HG03565 (cell line): ENCODE results near the gene TCF25.

ENCODE experiments used
- ATAC-seq: cut with Tn5 transposase; IDR thresholded peaks from one replicate; pipeline ENCODE4 v1.9.1; 2021; ENCODE audit warnings: mild to moderate bottlenecking, moderate library complexity; ENCODE audit not compliant: unreplicated experiment

The TCF25 gene

GRCh38 chr16:89844739-89845339 lies 28.6 kb upstream of the TCF25 start:
- no peak for ATAC-seq

DNA sequence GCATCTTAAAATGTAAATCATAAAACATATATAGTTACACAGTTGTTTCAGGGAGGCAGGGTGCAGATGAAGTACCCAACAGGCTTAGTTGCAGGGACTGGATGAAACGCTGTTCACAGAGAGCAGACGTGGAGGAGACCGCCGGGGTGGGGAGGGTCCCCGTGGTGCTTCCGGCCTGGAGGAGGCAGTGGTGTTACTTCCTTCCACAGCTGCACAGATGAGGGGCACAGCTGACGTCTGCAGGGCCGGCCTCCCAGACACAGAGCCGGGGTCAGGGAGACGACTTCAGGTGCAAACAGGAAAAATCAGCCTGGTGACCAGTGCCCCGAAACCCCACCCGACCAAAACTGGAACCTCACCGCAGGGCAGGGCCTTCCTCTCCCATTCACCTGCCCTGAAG lies 28.0 kb upstream of the TCF25 start:
- no peak for ATAC-seq

DNA sequence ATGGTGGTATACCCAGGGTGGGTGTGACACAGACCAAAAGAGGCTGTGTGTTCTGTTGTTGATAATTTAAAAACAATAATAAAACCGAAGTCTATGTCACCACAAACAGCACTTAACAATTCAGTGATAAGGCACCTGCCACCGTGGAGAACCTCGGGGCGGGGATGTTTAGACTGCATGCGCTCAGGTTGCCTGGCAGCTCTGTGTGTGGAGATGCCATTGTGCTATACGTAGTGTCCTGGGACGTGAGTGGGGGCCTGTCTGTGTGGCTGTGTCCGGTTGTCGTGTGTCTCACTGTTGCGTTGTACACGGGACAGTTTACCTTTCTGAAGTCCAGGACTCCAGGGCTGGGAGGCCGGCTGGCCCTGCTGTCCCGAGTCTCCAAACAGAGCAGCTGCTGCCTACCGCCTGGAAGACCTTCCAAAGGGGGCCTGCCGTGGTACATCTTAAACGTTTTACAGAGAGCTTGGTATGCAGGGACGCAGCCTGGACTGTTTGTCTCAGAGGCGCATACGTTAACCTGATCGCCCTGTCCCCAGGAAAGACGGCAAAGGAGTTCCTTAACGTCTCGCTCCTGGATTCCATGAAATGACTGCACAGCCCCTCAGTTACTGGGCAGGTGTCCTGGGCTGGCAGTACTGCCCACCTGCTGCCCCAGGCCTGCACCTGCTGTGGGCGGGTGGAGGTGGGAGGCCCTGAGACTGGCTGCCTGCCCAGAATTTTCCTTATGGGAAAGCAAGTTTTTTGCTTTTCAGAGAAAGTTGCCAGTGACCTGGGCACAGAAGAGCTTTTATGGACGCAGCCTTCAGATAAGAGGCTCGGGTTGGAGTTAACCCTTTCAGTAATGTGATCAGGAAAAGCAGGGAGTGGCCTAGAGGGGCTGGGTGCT lies 26.1 kb upstream of the TCF25 start:
- no peak for ATAC-seq

- ATAC-seq, result no peak
Measured at GRCh38 chr16:89847940-89848297, 25.5 kb upstream of the TCF25 start.

- ATAC-seq, result no peak
Measured at GRCh38 chr16:89848974-89849373, 24.4 kb upstream of the TCF25 start.

- ATAC-seq, result no peak
Measured at GRCh38 chr16:89853306-89853993, 19.9 kb upstream of the TCF25 start.

DNA sequence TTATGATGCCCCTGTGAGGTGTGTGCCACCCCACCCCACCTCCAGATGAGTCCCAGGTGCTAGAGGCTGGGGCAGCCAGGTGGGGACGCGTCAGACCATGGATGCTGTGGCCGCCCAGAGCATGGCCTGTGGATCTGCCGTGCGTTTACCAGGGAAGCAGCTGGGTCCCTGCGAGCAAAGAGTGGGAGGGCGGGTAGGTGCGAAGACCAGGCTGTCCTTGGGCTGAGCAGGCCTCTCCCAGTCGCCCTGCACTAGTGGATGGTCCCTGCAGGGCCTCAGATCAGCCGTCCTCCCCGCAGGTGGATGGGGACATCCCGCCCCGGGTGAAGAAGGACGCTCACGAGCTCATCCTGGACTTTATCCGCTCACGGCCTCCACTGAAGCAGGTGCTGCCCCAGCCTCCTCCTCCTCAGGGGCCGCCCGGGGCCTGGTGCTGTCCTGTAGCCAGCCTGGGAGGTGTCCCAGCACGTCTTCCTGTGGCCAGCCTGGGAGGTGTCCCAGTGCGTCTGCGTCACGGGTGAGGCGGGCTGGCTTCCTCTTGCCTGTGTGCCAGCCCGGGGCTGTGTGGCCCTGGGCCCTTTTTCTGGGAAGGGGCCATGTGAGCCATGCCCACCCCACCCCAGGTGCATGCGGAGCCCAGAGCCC lies 18.0 kb upstream of the TCF25 start:
- ATAC-seq, result no peak

GRCh38 chr16:89855986-89856385 lies 17.4 kb upstream of the TCF25 start:
- no peak for ATAC-seq

DNA sequence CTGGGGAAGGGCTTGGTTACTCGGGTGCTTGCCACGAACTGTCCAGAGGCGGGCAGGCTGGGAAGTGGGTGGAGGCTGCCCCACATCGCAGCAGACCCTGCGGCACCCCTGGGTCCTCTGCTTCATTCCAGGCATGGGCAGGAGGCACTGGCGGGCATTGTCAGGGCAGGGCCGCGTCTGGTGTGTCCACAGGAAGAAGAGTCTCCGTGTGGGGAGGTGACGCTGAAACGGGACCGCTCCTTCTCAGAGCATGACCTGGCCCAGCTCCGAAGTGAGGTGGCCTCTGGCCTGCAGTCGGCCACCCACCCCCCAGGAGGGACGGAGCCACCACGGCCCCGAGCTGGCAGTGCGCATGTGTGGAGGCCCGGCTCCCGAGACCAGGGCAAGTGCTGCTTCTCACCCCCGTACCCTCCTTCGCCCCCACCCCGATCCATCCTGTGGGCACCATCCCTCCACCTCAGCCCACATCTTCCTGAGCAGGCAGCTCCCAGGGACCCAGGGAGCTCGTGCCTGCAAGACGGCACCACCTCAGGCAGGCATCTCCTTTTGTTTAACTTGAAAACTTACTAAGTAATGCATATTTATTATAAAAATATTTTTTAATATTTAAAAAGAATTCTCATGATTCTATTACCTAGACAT lies 14.3 kb upstream of the TCF25 start:
- no peak for ATAC-seq

GRCh38 chr16:89859615-89860007 lies 13.8 kb upstream of the TCF25 start:
- no peak for ATAC-seq

DNA sequence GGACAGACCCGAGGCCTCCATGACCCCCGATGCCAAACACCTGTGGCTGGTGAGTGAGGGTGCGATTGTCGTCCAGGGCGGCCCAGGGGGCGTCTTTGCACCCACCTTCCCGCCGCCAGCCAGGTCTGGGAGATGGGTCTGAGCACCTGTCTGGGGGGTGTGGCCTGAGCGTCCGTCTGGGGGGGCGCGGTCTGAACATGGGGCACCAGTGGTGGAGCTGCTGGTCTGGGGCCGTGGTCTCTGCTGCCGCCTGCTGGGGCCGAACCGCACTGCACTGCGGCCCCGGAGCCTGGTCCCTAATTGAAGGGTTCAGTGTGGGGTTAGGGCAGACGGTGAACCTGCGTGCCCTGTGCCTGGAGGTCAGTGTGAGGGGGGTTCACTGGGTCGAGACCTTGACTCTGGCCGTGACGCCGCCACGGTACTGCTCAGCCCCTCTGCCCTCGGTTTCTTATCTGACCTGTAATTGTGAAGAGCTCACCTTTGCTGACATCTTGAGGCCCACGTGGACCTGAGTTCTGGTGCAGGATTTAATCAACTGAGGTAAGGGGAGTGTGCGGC lies 12.6 kb upstream of the TCF25 start:
- no peak for ATAC-seq

DNA sequence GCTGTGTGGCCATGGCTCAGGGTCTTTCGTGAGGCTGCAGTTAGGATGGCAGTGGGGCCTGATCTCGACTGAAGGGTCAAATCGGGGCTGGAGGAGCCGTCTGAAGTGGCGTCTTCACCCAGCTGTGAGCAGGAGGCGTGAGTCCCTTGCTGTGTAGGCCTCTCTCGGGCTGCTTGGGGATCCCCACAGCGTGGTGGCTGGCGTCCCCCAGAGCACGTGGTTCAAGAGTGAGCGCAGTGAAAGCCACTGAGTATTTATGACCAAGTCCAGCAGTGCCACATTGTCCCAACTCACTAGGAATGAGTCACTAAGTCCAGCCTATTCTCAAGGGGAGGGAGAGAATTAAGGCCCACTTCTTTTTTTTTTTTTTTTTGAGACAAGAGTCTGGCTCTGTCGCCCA lies 11.7 kb upstream of the TCF25 start:
- no peak for ATAC-seq

DNA sequence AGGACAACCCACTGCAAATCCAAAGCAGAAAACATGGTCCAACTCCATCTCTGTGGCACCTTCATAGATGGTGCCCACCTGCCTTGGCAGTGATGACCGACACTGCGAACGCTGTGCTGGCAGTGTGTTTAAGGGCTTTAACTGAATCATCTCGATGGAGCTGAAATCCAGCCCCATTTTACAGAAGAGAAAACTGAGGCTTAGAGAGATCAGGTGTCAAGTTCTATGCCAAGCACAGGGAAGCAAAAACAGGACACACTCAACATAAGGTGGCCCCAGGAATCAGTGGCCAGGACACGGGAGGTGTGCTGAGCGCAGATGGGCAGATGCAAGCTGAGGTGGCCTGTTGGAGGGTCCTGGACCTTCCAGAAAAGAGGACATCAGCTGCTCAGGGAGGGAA lies 10.7 kb upstream of the TCF25 start:
- no peak for ATAC-seq

DNA sequence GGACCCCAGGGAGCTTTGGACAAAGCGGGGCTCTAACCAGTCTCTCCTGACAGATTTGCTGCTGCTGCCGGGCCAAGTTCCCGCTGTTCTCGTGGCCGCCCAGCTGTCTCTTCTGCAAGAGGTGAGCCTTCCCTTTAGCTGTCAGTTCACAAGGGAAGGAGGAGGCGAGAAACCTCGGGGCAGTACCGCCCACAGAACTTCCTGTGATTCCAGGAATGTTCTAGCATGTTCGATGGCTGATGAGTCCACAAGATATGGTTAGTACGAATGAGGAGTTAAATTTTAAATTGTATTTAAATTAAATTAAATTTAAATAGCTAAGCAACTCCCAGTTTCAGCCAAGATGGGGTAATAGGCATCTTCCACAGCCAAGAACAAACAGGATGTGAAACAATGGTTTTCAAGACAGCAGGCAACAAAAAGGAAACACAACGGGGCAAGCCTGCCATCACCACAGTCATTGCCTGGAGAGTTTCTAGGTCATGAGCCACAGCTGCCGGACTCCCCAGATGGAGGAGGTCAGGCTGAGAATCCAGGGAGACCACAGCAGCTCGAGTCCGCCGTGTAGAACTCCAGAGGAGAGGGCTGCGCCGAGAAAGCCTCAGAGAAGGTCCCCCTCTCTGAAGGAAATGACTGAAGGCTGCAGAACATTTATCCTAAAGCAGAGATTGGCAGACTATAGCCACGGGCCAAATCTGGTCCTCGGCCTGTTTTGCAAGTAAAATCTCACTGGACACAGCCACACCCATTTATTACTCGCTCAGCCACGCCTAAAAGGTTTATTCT lies 9.5 kb upstream of the TCF25 start:
- peak; percentile 54 for ATAC-seq

DNA sequence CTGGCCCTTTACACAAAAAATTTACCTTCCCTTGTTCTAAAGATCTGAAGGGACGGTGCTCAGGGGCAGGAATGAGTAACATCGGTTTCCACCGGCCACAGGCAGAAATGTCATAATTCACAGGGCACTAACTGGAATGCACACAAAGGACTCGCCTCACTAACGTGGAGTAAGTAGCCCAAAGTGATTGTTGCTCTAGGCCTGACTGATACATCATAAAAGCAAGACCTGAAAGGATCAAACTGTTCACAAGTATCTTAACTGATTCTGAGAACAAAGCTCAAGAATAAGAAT lies 8.9 kb upstream of the TCF25 start:
- no peak for ATAC-seq

GRCh38 chr16:89867918-89868317 lies 5.5 kb upstream of the TCF25 start:
- no peak for ATAC-seq

- ATAC-seq, result no peak
Measured at GRCh38 chr16:89869911-89870310, 3.5 kb upstream of the TCF25 start.

- ATAC-seq, result no peak
Measured at GRCh38 chr16:89870440-89870839, 3.0 kb upstream of the TCF25 start.

DNA sequence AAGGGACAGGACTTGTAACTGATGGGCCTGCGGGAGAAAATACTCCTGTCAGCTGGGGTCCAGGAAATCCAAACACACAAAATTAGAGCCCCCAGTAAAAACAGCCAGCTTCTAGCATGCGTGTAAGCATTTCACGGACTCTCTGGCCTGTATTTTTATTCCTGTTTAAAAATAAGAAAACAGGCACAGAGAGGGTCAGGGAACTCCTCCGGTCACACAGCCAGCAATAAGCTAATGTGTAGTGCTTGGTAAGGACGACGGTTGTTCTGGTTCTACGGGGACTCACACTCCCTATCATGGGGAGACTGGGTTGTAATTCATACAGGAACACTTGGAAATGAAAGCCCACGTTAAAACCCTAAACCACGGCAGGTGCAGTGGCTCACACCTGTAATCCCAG lies 1.5 kb upstream of the TCF25 start:
- ATAC-seq, result no peak

GRCh38 chr16:89873972-89874689 lies 739 bp downstream of the TCF25 start:
- ATAC-seq, result peak; percentile 44
